Measurements from ENCODE around the gene CNR2. TPM values are rescaled to one million over a fixed set of nuclear protein-coding genes. Genes with fewer than 3 reads are reported as not detected.

The CNR2 gene
- total and polyA plus RNA-seq, 2 of the 4 experiments (the other 2 are of a cell fraction): not detected

GRCh38 chr1:23825762-23826522 lies 87.2 kb downstream of the CNR2 start:
- no peak overlapping the region for H2AK5ac ChIP-seq (ENCODE audit: low read depth, low read length)
- no peak overlapping the region for H4K91ac ChIP-seq (ENCODE audit: insufficient read depth, low read depth, low read length)
- no peak overlapping the region for H3K23ac ChIP-seq (ENCODE audit: low read depth, low read length)
- no peak for ATAC-seq (ENCODE audit: low read depth)
- H3K79me1 ChIP-seq (ENCODE audit: low read depth in 1 of 2, low read length in 2 of 2): peaks cover 14 to 17% of the 10 kb centered on the region in 2 experiments
- H3K4me3 ChIP-seq (ENCODE audit: insufficient read depth, low read depth, low read length): peak overlapping the region; percentile 99; the same call in 1 of the 2 replicates
- no peaks in the 10 kb centered on the region for H3K9me3 ChIP-seq (ENCODE audit: control insufficient read depth, insufficient read depth, low read length)
- H3K36me3 ChIP-seq (ENCODE audit: control insufficient read depth, insufficient read depth, low read length): no peaks in the 10 kb centered on the region
- peaks cover 4% of the 10 kb centered on the region for H3K9me1 ChIP-seq (ENCODE audit: insufficient read depth, low read length)
- 100% methylated on average over 1 of the region's 24 CpGs; no CpG with 5 or more reads in 1 of the 2 experiments for WGBS, 2 experiments (ENCODE audit: extremely low coverage in 2 of 2, insufficient read length in 1 of 2)
- peak overlapping the region; percentile 71 for H4K5ac ChIP-seq (ENCODE audit: low read depth, low read length)
- H3K56ac ChIP-seq (ENCODE audit: extremely low read depth, insufficient read depth, low read length): no peak overlapping the region
- in situ Hi-C loops (cut with MboI; ENCODE audit: low sequenced_read_pairs): no loop called here
- no peak overlapping the region for H2BK120ac ChIP-seq (ENCODE audit: low read depth, low read length)
- no peak for DNase-seq
- intact Hi-C loops (cut with micrococcal nuclease): no loop called here
- H2BK5ac ChIP-seq (ENCODE audit: low read depth, low read length, poor library complexity, severe bottlenecking): no peak overlapping the region
- H2BK15ac ChIP-seq (ENCODE audit: low read depth, low read length): no peak overlapping the region
- H3K9ac ChIP-seq (ENCODE audit: low read depth, low read length): no peak overlapping the region
- H4K8ac ChIP-seq (ENCODE audit: low read depth in 2 of 2, low read length in 2 of 2): peak overlapping the region; percentile 86 to 100; a peak in 3 of 4 replicates
- H3K14ac ChIP-seq (replicated peaks; ENCODE audit: low read depth, low read length): no peak overlapping the region
- no peak overlapping the region for H3K4ac ChIP-seq (ENCODE audit: low read depth, low read length)
- peak overlapping the region; percentile 28 for H2AFZ ChIP-seq (replicated peaks; ENCODE audit: low read length, poor library complexity)
- peak overlapping the region; percentile 5; the same call in 1 of the 2 replicates for H3K4me2 ChIP-seq (ENCODE audit: low read depth, low read length)
- no peak overlapping the region for H2BK20ac ChIP-seq (ENCODE audit: low read depth, low read length)
- no peak overlapping the region for H3K18ac ChIP-seq (ENCODE audit: low read depth, low read length)
- H3K4me1 ChIP-seq (ENCODE audit: control insufficient read depth, insufficient read depth, low read length): peaks cover 3% of the 10 kb centered on the region
- POLR2A ChIA-PET (ENCODE audit: unreplicated experiment): interaction anchor here (0.9 kb wide), 1 partner anchor 13 kb away, joined by 5 read pairs; no protein-coding TSS in a partner anchor
- BruUV-seq (replicated peaks): no TSS peak
- CTCF ChIA-PET: no interaction called here
- H3K27ac ChIP-seq (ENCODE audit: insufficient read depth, low read length): no peak overlapping the region
- TF ChIP-seq FOS (IDR thresholded peaks at IDR 0.05; ENCODE audit: low read depth, low read length): no peak
- no peak for TF ChIP-seq ELK1 (IDR thresholded peaks at IDR 0.05; ENCODE audit: borderline replicate concordance, low read depth, low read length)
- TF ChIP-seq RFX5 (IDR thresholded peaks at IDR 0.05; ENCODE audit: low read depth, low read length): no peak
- TF ChIP-seq CEBPB (IDR thresholded peaks at IDR 0.05; ENCODE audit: low read depth, low read length): no peak
- no peak for TF ChIP-seq RCOR1 (IDR thresholded peaks at IDR 0.05; ENCODE audit: insufficient replicate concordance, low read length)
- TF ChIP-seq CHD1 (IDR thresholded peaks at IDR 0.05; ENCODE audit: low read depth, low read length): no peak
- TF ChIP-seq SMC3 (IDR thresholded peaks at IDR 0.05; ENCODE audit: low read depth, low read length): no peak
- TF ChIP-seq CTCF (conservative IDR thresholded peaks at IDR 0.05; ENCODE audit: low read depth, low read length): no peak
- no peak for TF ChIP-seq USF2 (IDR thresholded peaks at IDR 0.05; ENCODE audit: low read depth, low read length)
- TF ChIP-seq NFE2L2 (IDR thresholded peaks at IDR 0.05; ENCODE audit: low read depth, low read length): no peak
- no peak for TF ChIP-seq MAFK (IDR thresholded peaks at IDR 0.05; ENCODE audit: low read depth, low read length)
- TF ChIP-seq RAD21 (IDR thresholded peaks at IDR 0.05; ENCODE audit: low read length): no peak
- TF ChIP-seq MAZ (IDR thresholded peaks at IDR 0.05; ENCODE audit: borderline replicate concordance, low read depth, low read length): no peak
- TF ChIP-seq POLR2A (IDR thresholded peaks at IDR 0.05; ENCODE audit: low read depth, low read length): no peak
- TF ChIP-seq MXI1 (IDR thresholded peaks at IDR 0.05; ENCODE audit: borderline replicate concordance, low read depth, low read length): no peak
- H3K27me3 ChIP-seq (ENCODE audit: control insufficient read depth, insufficient read depth, low read length): no peaks in the 10 kb centered on the region
- dilution Hi-C loops (cut with HindIII; ENCODE audit: low sequenced_read_pairs, unreplicated experiment): no loop called here
- H2AK9ac ChIP-seq (replicated peaks; ENCODE audit: low read depth, low read length, poor library complexity): no peak overlapping the region
- no peaks in the 10 kb centered on the region for H4K20me1 ChIP-seq (ENCODE audit: insufficient read depth, low read length)
